IPS-15b (cell line): ENCODE results near the gene KLF17.

ENCODE experiments used
- H3K27me3 ChIP-seq: one replicate; pipeline ENCODE4 v1.6.1; 2013; ENCODE audit warnings: low read length; ENCODE audit not compliant: control insufficient read depth, insufficient read depth
- H3K36me3 ChIP-seq: one replicate; pipeline ENCODE4 v1.6.1; 2013; ENCODE audit warnings: low read length; ENCODE audit not compliant: control insufficient read depth, insufficient read depth
- H3K4me1 ChIP-seq: one replicate; pipeline ENCODE4 v1.6.1; 2013; ENCODE audit warnings: mild to moderate bottlenecking, low read length; ENCODE audit not compliant: control insufficient read depth, insufficient read depth
- H3K4me3 ChIP-seq: one replicate; pipeline ENCODE4 v1.5.1; 2013; ENCODE audit warnings: low read depth, low read length
- H3K9ac ChIP-seq: one replicate; pipeline ENCODE4 v1.6.1; 2013; ENCODE audit warnings: low read depth, mild to moderate bottlenecking, low read length
- H3K9me3 ChIP-seq: one replicate; pipeline ENCODE4 v1.6.1; 2013; ENCODE audit warnings: mild to moderate bottlenecking, low read length; ENCODE audit not compliant: control insufficient read depth, insufficient read depth

The KLF17 gene

DNA sequence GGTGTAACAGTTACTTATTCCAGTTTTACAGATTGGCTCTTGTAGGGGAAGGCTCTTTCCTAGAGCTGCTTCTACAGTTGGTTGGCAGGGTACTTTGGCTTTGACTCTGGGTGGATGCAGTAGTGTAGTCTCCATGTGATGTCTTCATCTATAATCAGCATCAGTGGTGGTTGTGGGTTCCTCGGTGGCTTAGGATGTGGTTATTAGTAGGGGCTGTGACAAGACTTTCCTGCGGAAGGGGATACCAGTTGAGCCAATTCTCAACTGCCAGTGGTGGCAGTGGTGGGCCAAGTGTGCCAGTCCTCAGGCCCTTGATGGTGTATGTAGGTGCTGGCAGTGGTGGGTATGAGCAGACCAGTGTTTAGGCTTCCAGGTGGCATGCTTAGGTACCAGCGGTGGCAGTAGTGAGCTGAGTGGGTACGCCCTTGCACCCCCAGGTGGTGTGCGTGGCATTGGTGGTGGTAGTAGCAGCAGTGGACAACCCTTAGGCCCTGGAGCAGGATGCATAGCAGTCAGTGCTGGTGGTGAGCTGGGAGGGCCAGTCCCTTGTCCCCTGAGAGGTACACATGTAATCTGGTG lies 50.0 kb downstream of the KLF17 start:
- Histone ChIP-seq H3K4me1 (no peaks in the 10 kb centered on the region), H3K9ac (no peak overlapping the region), H3K36me3 (no peaks in the 10 kb centered on the region), H3K9me3 (no peaks in the 10 kb centered on the region), H3K27me3 (no peaks in the 10 kb centered on the region), H3K4me3 (no peak overlapping the region)

DNA sequence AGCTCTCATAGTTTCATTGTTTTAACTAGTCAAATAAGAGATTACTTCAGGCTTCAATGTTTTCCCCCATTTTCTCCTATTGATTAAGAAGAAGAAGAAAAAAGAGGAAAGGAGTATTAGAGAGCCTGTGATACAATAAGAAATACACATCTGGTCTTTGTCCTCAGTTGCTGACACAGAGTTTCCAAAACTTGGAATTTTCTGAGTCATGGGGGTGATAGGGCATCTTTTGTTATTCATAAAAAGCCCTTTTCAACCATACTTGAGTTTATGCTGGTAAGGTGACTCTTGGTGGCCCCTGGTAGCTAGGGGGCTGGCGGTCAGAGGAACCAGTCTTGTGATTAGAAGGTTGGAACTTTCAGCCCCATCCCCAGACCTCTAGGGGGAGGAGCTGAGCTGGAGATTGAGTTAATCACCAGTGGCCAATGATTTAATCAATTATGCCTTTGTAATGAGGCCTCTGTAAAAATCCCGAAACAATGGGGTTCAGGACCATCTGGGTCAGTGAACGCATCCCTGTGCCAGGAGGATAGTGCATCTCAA lies 51.7 kb downstream of the KLF17 start:
- Histone ChIP-seq H3K4me1 (no peaks in the 10 kb centered on the region), H3K9ac (no peak overlapping the region), H3K4me3 (no peak overlapping the region), H3K9me3 (peaks cover 2% of the 10 kb centered on the region), H3K27me3 (no peaks in the 10 kb centered on the region), H3K36me3 (no peaks in the 10 kb centered on the region)

DNA sequence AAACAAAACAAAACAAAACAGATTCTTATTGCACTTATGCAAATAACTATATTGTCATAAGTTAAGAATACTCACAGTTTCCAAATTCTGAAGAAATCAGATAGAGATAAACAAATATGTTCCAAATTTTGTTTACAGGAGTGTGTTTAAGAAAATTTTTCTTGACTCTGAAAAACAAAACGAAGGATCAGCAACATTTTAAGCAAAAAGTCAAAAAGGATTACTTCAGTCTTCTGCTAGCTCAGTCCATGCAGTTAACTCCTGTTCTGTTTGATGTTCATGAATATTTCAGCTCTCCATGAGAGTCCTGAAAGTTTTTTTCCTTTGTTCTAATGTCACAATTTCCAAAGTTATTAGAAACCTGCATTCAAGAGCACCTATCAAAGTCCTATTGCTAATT lies 56.0 kb downstream of the KLF17 start:
- no peaks in the 10 kb centered on the region for H3K36me3 ChIP-seq
- no peaks in the 10 kb centered on the region for H3K27me3 ChIP-seq
- peaks cover 2% of the 10 kb centered on the region for H3K9me3 ChIP-seq
- H3K9ac ChIP-seq, result no peak overlapping the region
- H3K4me3 ChIP-seq, result no peak overlapping the region
- no peaks in the 10 kb centered on the region for H3K4me1 ChIP-seq
